Mesenchymal stem cell (in vitro differentiated cells and primary cell): ENCODE data around the gene PHB1.

Source experiments
- DNase-seq: peaks from one replicate; pipeline ENCODE4 v3.0.0-alpha.2; 2013
- H2AFZ ChIP-seq: one replicate; pipeline ENCODE4 v1.6.1; 2013; ENCODE audit warnings: low read depth, mild to moderate bottlenecking, control low read depth, inconsistent platforms, low read length, moderate library complexity
- H2AK5ac ChIP-seq: 2 replicates; pipeline ENCODE4 v1.6.1; 2013; ENCODE audit warnings: low read length, moderate library complexity, mild to moderate bottlenecking, inconsistent platforms; ENCODE audit not compliant: severe bottlenecking
- H2BK120ac ChIP-seq: one replicate; pipeline ENCODE4 v1.6.1; 2013; ENCODE audit warnings: low read depth, mild to moderate bottlenecking, inconsistent platforms, low read length, moderate library complexity
- H2BK12ac ChIP-seq, 2 experiments: one replicate each; pipeline ENCODE4 v1.6.1; 2013; ENCODE audit warnings: inconsistent platforms in 2 of 2, low read length in 2 of 2, mild to moderate bottlenecking in 2 of 2, moderate library complexity in 2 of 2, control low read depth in 1 of 2
- H2BK15ac ChIP-seq: one replicate; pipeline ENCODE4 v1.6.1; 2013; ENCODE audit warnings: mild to moderate bottlenecking, low read depth, inconsistent platforms; ENCODE audit not compliant: poor library complexity, severe bottlenecking
- H2BK5ac ChIP-seq: 2 replicates; pipeline ENCODE4 v1.6.1; 2013; ENCODE audit warnings: low read depth, mild to moderate bottlenecking, low read length, control low read depth, inconsistent platforms; ENCODE audit not compliant: poor library complexity, severe bottlenecking
- H3K14ac ChIP-seq, 2 experiments: one replicate each; pipeline ENCODE4 v1.6.1; 2013; ENCODE audit warnings: inconsistent platforms in 2 of 2, low read length in 2 of 2, control low read depth in 1 of 2, mild to moderate bottlenecking in 1 of 2, moderate library complexity in 1 of 2
- H3K18ac ChIP-seq, 2 experiments: one replicate each; pipeline ENCODE4 v1.6.1; 2013; ENCODE audit warnings: inconsistent platforms in 2 of 2, low read length in 2 of 2, control low read depth in 1 of 2, low read depth in 1 of 2, mild to moderate bottlenecking in 1 of 2
- H3K23ac ChIP-seq, 2 experiments: one replicate each; pipeline ENCODE4 v1.6.1; 2013; ENCODE audit warnings: inconsistent platforms in 2 of 2, low read length in 2 of 2, mild to moderate bottlenecking in 2 of 2, moderate library complexity in 2 of 2, control low read depth in 1 of 2
- H3K27ac ChIP-seq: 2 replicates; pipeline ENCODE4 v1.5.1; 2013; ENCODE audit warnings: mild to moderate bottlenecking, moderate library complexity, low read length, control low read depth, inconsistent platforms; ENCODE audit not compliant: poor library complexity, severe bottlenecking
- H3K27me3 ChIP-seq, 2 experiments: 2 replicates each; pipeline versions ENCODE4 v1.6.1 to v1.7.0; 2013; ENCODE audit warnings: low read length in 2 of 2, mild to moderate bottlenecking in 2 of 2, moderate library complexity in 2 of 2, control low read depth in 1 of 2, inconsistent platforms in 1 of 2; ENCODE audit not compliant: control insufficient read depth in 1 of 2, insufficient read depth in 1 of 2
- H3K36me3 ChIP-seq, 2 experiments: 2 replicates each; pipeline versions ENCODE4 v1.6.1 to v1.7.0; 2013; ENCODE audit warnings: low read length in 2 of 2, control low read depth in 1 of 2, inconsistent platforms in 1 of 2, low read depth in 1 of 2, mild to moderate bottlenecking in 1 of 2; ENCODE audit not compliant: insufficient read depth in 2 of 2, control insufficient read depth in 1 of 2
- H3K4ac ChIP-seq, 2 experiments: one replicate each; pipeline ENCODE4 v1.6.1; 2013; ENCODE audit warnings: inconsistent platforms in 2 of 2, low read length in 2 of 2, mild to moderate bottlenecking in 2 of 2, moderate library complexity in 2 of 2, control low read depth in 1 of 2, low read depth in 1 of 2
- H3K4me1 ChIP-seq: 2 replicates; pipeline ENCODE4 v1.6.1; 2013; ENCODE audit warnings: low read depth, low read length, control low read depth; ENCODE audit not compliant: control insufficient read depth, insufficient read depth
- H3K4me2 ChIP-seq: 2 replicates; pipeline ENCODE4 v1.6.1; 2013; ENCODE audit warnings: low read length, mild to moderate bottlenecking, inconsistent platforms; ENCODE audit not compliant: poor library complexity, severe bottlenecking
- H3K4me3 ChIP-seq, 2 experiments: 2 replicates each; pipeline versions ENCODE4 v1.5.1 to v1.7.0; 2013; ENCODE audit warnings: low read length in 2 of 2, mild to moderate bottlenecking in 2 of 2, control low read depth in 1 of 2, low read depth in 1 of 2; ENCODE audit not compliant: insufficient read depth in 1 of 2
- H3K79me1 ChIP-seq: replicated peaks from 2 replicates; pipeline ENCODE4 v1.6.1; 2013; ENCODE audit warnings: mild to moderate bottlenecking, control low read depth, low read length, inconsistent platforms; ENCODE audit not compliant: poor library complexity, severe bottlenecking
- H3K9ac ChIP-seq: 2 replicates; pipeline ENCODE4 v1.7.0; 2013; ENCODE audit warnings: mild to moderate bottlenecking, low read length, moderate library complexity
- H3K9me3 ChIP-seq: 2 replicates; pipeline ENCODE4 v1.7.0; 2013; ENCODE audit warnings: mild to moderate bottlenecking, low read length; ENCODE audit not compliant: control insufficient read depth
- H4K8ac ChIP-seq: one replicate; pipeline ENCODE4 v1.6.1; 2013; ENCODE audit warnings: inconsistent platforms, mild to moderate bottlenecking, low read length, moderate library complexity
- H4K91ac ChIP-seq: one replicate; pipeline ENCODE4 v1.6.1; 2013; ENCODE audit warnings: mild to moderate bottlenecking, low read length, inconsistent platforms
- WGBS: methylation state at CpG from one replicate; pipeline ENCODE4 v1.1.7; 2013; ENCODE audit warnings: mixed read lengths; 5-methylcytosine and 5-hydroxymethylcytosine counted together

PHB1 gene

GRCh38 chr17:49444384-49444783 lies 29.7 kb upstream of the PHB1 start:
- Histone ChIP-seq H3K4ac (no peak overlapping the region), H3K18ac (no peak overlapping the region), H3K79me1 (no peaks in the 10 kb centered on the region), H2AK5ac (no peak overlapping the region), H2BK12ac (no peak overlapping the region), H3K27me3 (peaks cover 49 to 71% of the 10 kb centered on the region in 2 experiments), H2BK120ac (no peak overlapping the region), H3K14ac (no peak overlapping the region), H2BK5ac (no peak overlapping the region), H3K4me1 (peaks cover 8% of the 10 kb centered on the region), H4K91ac (no peak overlapping the region), H3K4me2 (no peak overlapping the region), H3K23ac (no peak overlapping the region), H3K9ac (no peak overlapping the region), H2BK15ac (no peak overlapping the region), H3K27ac (no peak overlapping the region), H3K9me3 (no peaks in the 10 kb centered on the region), H3K36me3 (no peaks in the 10 kb centered on the region), H3K4me3 (no peak overlapping the region), H2AFZ (no peak overlapping the region), H4K8ac (no peak overlapping the region)
- WGBS, result 79% methylated on average over 12 of the region's 12 CpGs
- no peak for DNase-seq

- H4K8ac ChIP-seq, result no peak overlapping the region
- peaks cover 14% of the 10 kb centered on the region for H3K4me1 ChIP-seq
- H3K79me1 ChIP-seq, result no peaks in the 10 kb centered on the region
- no peak overlapping the region for H2BK120ac ChIP-seq
- H3K27ac ChIP-seq, result no peak overlapping the region
- no peak overlapping the region for H2BK5ac ChIP-seq
- DNase-seq, result peak; percentile 8
- H3K14ac ChIP-seq, result no peak overlapping the region
- H3K23ac ChIP-seq, result no peak overlapping the region
- H3K4me3 ChIP-seq, result no peak overlapping the region
- H2BK15ac ChIP-seq, result no peak overlapping the region
- H3K27me3 ChIP-seq, result peaks cover 54 to 76% of the 10 kb centered on the region in 2 experiments
- H4K91ac ChIP-seq, result no peak overlapping the region
- no peak overlapping the region for H2AFZ ChIP-seq
- H3K9ac ChIP-seq, result no peak overlapping the region
- WGBS, result 81% methylated on average over 6 of the region's 6 CpGs
- H3K36me3 ChIP-seq, result no peaks in the 10 kb centered on the region
- H3K9me3 ChIP-seq, result no peaks in the 10 kb centered on the region
- peak overlapping the region in 1 of 2 experiments; percentile 18 for H2BK12ac ChIP-seq
- no peak overlapping the region for H2AK5ac ChIP-seq
- H3K4ac ChIP-seq, result no peak overlapping the region
- H3K18ac ChIP-seq, result no peak overlapping the region
- no peak overlapping the region for H3K4me2 ChIP-seq
Observed at GRCh38 chr17:49443862-49444261, 29.2 kb upstream of the PHB1 start.

GRCh38 chr17:49442041-49442440 lies 27.4 kb upstream of the PHB1 start:
- Histone ChIP-seq H2BK15ac (no peak overlapping the region), H3K27me3 (peaks cover 71 to 78% of the 10 kb centered on the region in 2 experiments), H3K23ac (no peak overlapping the region), H3K18ac (no peak overlapping the region), H2AFZ (no peak overlapping the region), H4K8ac (no peak overlapping the region), H2BK5ac (no peak overlapping the region), H3K14ac (no peak overlapping the region), H3K9me3 (no peaks in the 10 kb centered on the region), H3K4ac (no peak overlapping the region), H3K4me2 (no peak overlapping the region), H3K9ac (no peak overlapping the region), H3K4me3 (no peak overlapping the region), H3K27ac (no peak overlapping the region), H3K4me1 (peaks cover 20% of the 10 kb centered on the region), H2AK5ac (no peak overlapping the region), H3K79me1 (no peaks in the 10 kb centered on the region), H3K36me3 (no peaks in the 10 kb centered on the region), H2BK12ac (no peak overlapping the region), H4K91ac (no peak overlapping the region), H2BK120ac (no peak overlapping the region)
- no peak for DNase-seq
- WGBS, result 76% methylated on average over 9 of the region's 9 CpGs

GRCh38 chr17:49441578-49441977 lies 26.9 kb upstream of the PHB1 start:
- 75% methylated on average over 4 of the region's 4 CpGs for WGBS
- Histone ChIP-seq H4K91ac (no peak overlapping the region), H3K9me3 (no peaks in the 10 kb centered on the region), H3K79me1 (no peaks in the 10 kb centered on the region), H3K18ac (no peak overlapping the region), H3K9ac (no peak overlapping the region), H2BK15ac (no peak overlapping the region), H3K23ac (no peak overlapping the region), H3K4ac (no peak overlapping the region), H3K36me3 (no peaks in the 10 kb centered on the region), H2BK5ac (no peak overlapping the region), H2AK5ac (no peak overlapping the region), H3K4me3 (no peak overlapping the region), H3K4me1 (peaks cover 20% of the 10 kb centered on the region), H3K14ac (no peak overlapping the region), H2BK12ac (no peak overlapping the region), H3K27ac (no peak overlapping the region), H2AFZ (no peak overlapping the region), H4K8ac (no peak overlapping the region), H3K27me3 (peaks cover 73 to 77% of the 10 kb centered on the region in 2 experiments), H2BK120ac (no peak overlapping the region), H3K4me2 (no peak overlapping the region)
- DNase-seq, result no peak
